Trophoblast cell (in vitro differentiated cells and primary cell): ENCODE measurements around the gene SOBP.

Experiments
- DNase-seq, 2 donors: peaks; one replicate each; pipeline ENCODE4 v3.0.0-alpha.2; 2016
- H2AFZ ChIP-seq: 2 replicates; pipeline ENCODE4 v1.6.1; 2013; ENCODE audit warnings: low read length, moderate library complexity, mild to moderate bottlenecking; ENCODE audit not compliant: insufficient read depth, poor library complexity
- H2AK5ac ChIP-seq: 2 replicates; pipeline ENCODE4 v1.6.1; 2013; ENCODE audit warnings: mild to moderate bottlenecking, low read length
- H2BK120ac ChIP-seq: 2 replicates; pipeline ENCODE4 v1.6.1; 2013; ENCODE audit warnings: low read length, mild to moderate bottlenecking, moderate library complexity; ENCODE audit not compliant: insufficient read depth, poor library complexity
- H2BK12ac ChIP-seq: 2 replicates; pipeline ENCODE4 v1.6.1; 2013; ENCODE audit warnings: mild to moderate bottlenecking, low read length, moderate library complexity
- H2BK5ac ChIP-seq: 2 replicates; pipeline ENCODE4 v1.6.1; 2013; ENCODE audit warnings: low read length, low read depth, moderate library complexity, mild to moderate bottlenecking; ENCODE audit not compliant: poor library complexity
- H3K14ac ChIP-seq: 2 replicates; pipeline ENCODE4 v1.6.1; 2013; ENCODE audit warnings: mild to moderate bottlenecking, low read length
- H3K18ac ChIP-seq: 2 replicates; pipeline ENCODE4 v1.6.1; 2013; ENCODE audit warnings: mild to moderate bottlenecking, low read length
- H3K23ac ChIP-seq: 2 replicates; pipeline ENCODE4 v1.6.1; 2013; ENCODE audit warnings: low read length
- H3K27ac ChIP-seq: 2 replicates; pipeline ENCODE4 v1.5.1; 2013; ENCODE audit warnings: low read depth, mild to moderate bottlenecking, inconsistent platforms, low read length, moderate library complexity
- H3K27me3 ChIP-seq: 2 replicates; pipeline ENCODE4 v1.6.1; 2013; ENCODE audit warnings: inconsistent platforms, mild to moderate bottlenecking, low read length, moderate library complexity; ENCODE audit not compliant: insufficient read depth
- H3K36me3 ChIP-seq, 2 experiments: 1 replicate in 1 of 2; 2 replicates in 1 of 2; pipeline ENCODE4 v1.6.1; 2013; ENCODE audit warnings: low read length in 2 of 2, mild to moderate bottlenecking in 2 of 2, moderate library complexity in 1 of 2; ENCODE audit not compliant: insufficient read depth in 2 of 2, control insufficient read depth in 1 of 2
- H3K4ac ChIP-seq: 2 replicates; pipeline ENCODE4 v1.6.1; 2013; ENCODE audit warnings: low read depth, mild to moderate bottlenecking, low read length, moderate library complexity
- H3K4me1 ChIP-seq, 2 experiments: 1 replicate in 1 of 2; 2 replicates in 1 of 2; pipeline ENCODE4 v1.6.1; 2013; ENCODE audit warnings: low read length in 2 of 2, mild to moderate bottlenecking in 2 of 2, moderate library complexity in 1 of 2; ENCODE audit not compliant: insufficient read depth in 2 of 2, control insufficient read depth in 1 of 2
- H3K4me2 ChIP-seq: 2 replicates; pipeline ENCODE4 v1.6.1; 2013; ENCODE audit warnings: inconsistent platforms, mild to moderate bottlenecking, low read length, moderate library complexity
- H3K4me3 ChIP-seq: 2 replicates; pipeline ENCODE4 v1.5.1; 2013; ENCODE audit warnings: mild to moderate bottlenecking, low read depth, low read length, inconsistent platforms
- H3K79me1 ChIP-seq: one replicate; pipeline ENCODE4 v1.6.1; 2013; ENCODE audit warnings: low read length
- H3K79me2 ChIP-seq: 2 replicates; pipeline ENCODE4 v1.6.1; 2013; ENCODE audit warnings: low read length, mild to moderate bottlenecking; ENCODE audit not compliant: control insufficient read depth, insufficient read depth, poor library complexity
- H3K9ac ChIP-seq: 2 replicates; pipeline ENCODE4 v1.6.1; 2013; ENCODE audit warnings: mild to moderate bottlenecking, low read length
- H3K9me3 ChIP-seq: 2 replicates; pipeline ENCODE4 v1.6.1; 2013; ENCODE audit warnings: low read depth, mild to moderate bottlenecking, control low read depth, inconsistent platforms, low read length; ENCODE audit not compliant: insufficient read depth
- H4K12ac ChIP-seq: 2 replicates; pipeline ENCODE4 v1.6.1; 2013; ENCODE audit warnings: low read depth, mild to moderate bottlenecking, low read length, moderate library complexity
- H4K8ac ChIP-seq: 2 replicates; pipeline ENCODE4 v1.6.1; 2013; ENCODE audit warnings: low read depth, mild to moderate bottlenecking, low read length, moderate library complexity
- H4K91ac ChIP-seq: one replicate; pipeline ENCODE4 v1.6.1; 2013; ENCODE audit warnings: low read depth, mild to moderate bottlenecking, low read length, moderate library complexity
- WGBS: extraction: QIAGEN DNeasy Blood & Tissue Kit; methylation state at CpG from one replicate; pipeline ENCODE4 v1.1.7; 2013; ENCODE audit warnings: missing lambda C conversion rate; ENCODE audit not compliant: insufficient read length, insufficient coverage; ENCODE audit errors: extremely low coverage; 5-methylcytosine and 5-hydroxymethylcytosine counted together

SOBP gene

GRCh38 chr6:107630348-107630977 lies 140.5 kb downstream of the SOBP start:
- Histone ChIP-seq H3K4me2 (no peak overlapping the region), H3K18ac (no peak overlapping the region), H3K36me3 (no peaks in the 10 kb centered on the region), H2AK5ac (no peak overlapping the region), H3K79me1 (no peaks in the 10 kb centered on the region), H2AFZ (no peak overlapping the region), H3K79me2 (no peaks in the 10 kb centered on the region), H3K14ac (no peak overlapping the region), H3K27me3 (peaks cover 7% of the 10 kb centered on the region), H4K8ac (no peak overlapping the region), H4K91ac (no peak overlapping the region), H2BK120ac (no peak overlapping the region), H3K4ac (no peak overlapping the region), H3K23ac (no peak overlapping the region), H3K27ac (no peak overlapping the region), H2BK12ac (no peak overlapping the region), H3K4me3 (no peak overlapping the region), H3K4me1 (no peaks in the 10 kb centered on the region), H4K12ac (no peak overlapping the region), H3K9me3 (no peaks in the 10 kb centered on the region), H3K9ac (no peak overlapping the region), H2BK5ac (no peak overlapping the region)
- WGBS: no CpG with 5 or more reads among the region's 4 CpGs
- no peak for DNase-seq

GRCh38 chr6:107632381-107633136 lies 142.6 kb downstream of the SOBP start:
- DNase-seq: no peak
- H4K8ac ChIP-seq: no peak overlapping the region
- no peak overlapping the region for H2BK5ac ChIP-seq
- no peaks in the 10 kb centered on the region for H3K36me3 ChIP-seq
- no peak overlapping the region for H3K9ac ChIP-seq
- H3K9me3 ChIP-seq: no peaks in the 10 kb centered on the region
- H3K27ac ChIP-seq: no peak overlapping the region
- H3K4me2 ChIP-seq: no peak overlapping the region
- H2AFZ ChIP-seq: no peak overlapping the region
- no peaks in the 10 kb centered on the region for H3K4me1 ChIP-seq
- WGBS: no CpG with 5 or more reads among the region's 2 CpGs
- no peak overlapping the region for H3K18ac ChIP-seq
- no peak overlapping the region for H3K23ac ChIP-seq
- no peak overlapping the region for H2BK12ac ChIP-seq
- H3K4me3 ChIP-seq: no peak overlapping the region
- H4K91ac ChIP-seq: no peak overlapping the region
- H3K27me3 ChIP-seq: peaks cover 7% of the 10 kb centered on the region
- no peak overlapping the region for H4K12ac ChIP-seq
- no peak overlapping the region for H3K4ac ChIP-seq
- no peak overlapping the region for H3K14ac ChIP-seq
- no peaks in the 10 kb centered on the region for H3K79me1 ChIP-seq
- no peaks in the 10 kb centered on the region for H3K79me2 ChIP-seq
- no peak overlapping the region for H2BK120ac ChIP-seq
- H2AK5ac ChIP-seq: no peak overlapping the region

DNA sequence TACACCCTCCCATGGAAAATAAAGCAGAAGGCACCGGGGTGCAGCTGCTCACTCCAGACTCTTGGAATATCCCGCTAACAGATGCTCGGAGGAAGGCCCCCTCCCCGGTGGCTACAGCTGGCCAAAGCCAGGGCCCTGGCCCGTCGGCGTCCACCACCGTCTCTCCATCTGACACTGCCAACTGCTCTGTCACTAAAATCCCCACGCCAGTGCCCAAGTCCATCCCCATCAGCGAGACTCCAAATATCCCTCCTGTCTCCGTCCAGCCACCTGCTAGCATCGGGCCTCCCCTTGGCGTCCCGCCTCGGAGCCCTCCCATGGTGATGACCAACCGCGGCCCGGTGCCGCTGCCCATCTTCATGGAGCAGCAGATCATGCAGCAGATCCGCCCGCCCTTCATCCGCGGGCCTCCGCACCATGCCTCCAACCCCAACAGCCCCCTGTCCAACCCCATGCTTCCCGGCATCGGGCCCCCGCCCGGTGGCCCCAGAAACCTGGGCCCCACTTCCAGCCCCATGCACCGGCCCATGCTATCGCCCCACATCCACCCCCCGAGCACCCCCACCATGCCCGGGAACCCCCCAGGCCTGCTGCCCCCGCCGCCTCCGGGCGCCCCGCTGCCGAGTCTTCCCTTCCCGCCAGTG lies 143.9 kb downstream of the SOBP start:
- Histone ChIP-seq H4K12ac (no peak overlapping the region), H3K4me2 (no peak overlapping the region), H3K14ac (no peak overlapping the region), H2BK120ac (no peak overlapping the region), H2AFZ (no peak overlapping the region), H3K79me1 (no peaks in the 10 kb centered on the region), H2BK5ac (no peak overlapping the region), H3K4ac (no peak overlapping the region), H3K4me1 (no peaks in the 10 kb centered on the region), H3K9ac (no peak overlapping the region), H3K18ac (no peak overlapping the region), H3K79me2 (no peaks in the 10 kb centered on the region), H3K27ac (no peak overlapping the region), H3K4me3 (no peak overlapping the region), H3K9me3 (no peaks in the 10 kb centered on the region), H3K27me3 (peaks cover 7% of the 10 kb centered on the region), H3K23ac (no peak overlapping the region), H2AK5ac (no peak overlapping the region), H4K91ac (no peak overlapping the region), H2BK12ac (no peak overlapping the region), H4K8ac (no peak overlapping the region), H3K36me3 (no peaks in the 10 kb centered on the region)
- no peak for DNase-seq
- WGBS: no CpG with 5 or more reads among the region's 39 CpGs

GRCh38 chr6:107634324-107635056 lies 144.6 kb downstream of the SOBP start:
- no peak overlapping the region for H3K4me3 ChIP-seq
- no CpG with 5 or more reads among the region's 101 CpGs for WGBS
- H3K4me1 ChIP-seq: no peaks in the 10 kb centered on the region
- H3K4ac ChIP-seq: no peak overlapping the region
- no peaks in the 10 kb centered on the region for H3K9me3 ChIP-seq
- H3K4me2 ChIP-seq: peak overlapping the region; percentile 75
- H3K23ac ChIP-seq: no peak overlapping the region
- H2AK5ac ChIP-seq: no peak overlapping the region
- H3K9ac ChIP-seq: no peak overlapping the region
- no peaks in the 10 kb centered on the region for H3K36me3 ChIP-seq
- H3K27me3 ChIP-seq: peaks cover 7% of the 10 kb centered on the region
- H3K79me2 ChIP-seq: no peaks in the 10 kb centered on the region
- H2BK12ac ChIP-seq: no peak overlapping the region
- no peaks in the 10 kb centered on the region for H3K79me1 ChIP-seq
- DNase-seq: peak in 1 of 2 donors; percentile 34
- H4K91ac ChIP-seq: no peak overlapping the region
- no peak overlapping the region for H3K27ac ChIP-seq
- H2BK120ac ChIP-seq: no peak overlapping the region
- H3K14ac ChIP-seq: no peak overlapping the region
- no peak overlapping the region for H3K18ac ChIP-seq
- no peak overlapping the region for H2BK5ac ChIP-seq
- H4K12ac ChIP-seq: no peak overlapping the region
- no peak overlapping the region for H2AFZ ChIP-seq
- H4K8ac ChIP-seq: no peak overlapping the region
